CD4-positive, alpha-beta T cell treated with Interleukin-15 for 4 hours (primary cell): ENCODE measurements around the gene KCNT2.
A peak's percentile ranks its signal among the peaks of the same experiment; 100 is the strongest.
"Not testable (repeated sequence)": the region's sequence is repeated elsewhere in the genome, so short reads cannot be mapped to it uniquely, and the experiment has no call there.

Experiments
- DNase-seq: peaks from one replicate; pipeline ENCODE4 v3.0.0-alpha.2; 2020; ENCODE audit warnings: low spot score

Gene KCNT2

DNA sequence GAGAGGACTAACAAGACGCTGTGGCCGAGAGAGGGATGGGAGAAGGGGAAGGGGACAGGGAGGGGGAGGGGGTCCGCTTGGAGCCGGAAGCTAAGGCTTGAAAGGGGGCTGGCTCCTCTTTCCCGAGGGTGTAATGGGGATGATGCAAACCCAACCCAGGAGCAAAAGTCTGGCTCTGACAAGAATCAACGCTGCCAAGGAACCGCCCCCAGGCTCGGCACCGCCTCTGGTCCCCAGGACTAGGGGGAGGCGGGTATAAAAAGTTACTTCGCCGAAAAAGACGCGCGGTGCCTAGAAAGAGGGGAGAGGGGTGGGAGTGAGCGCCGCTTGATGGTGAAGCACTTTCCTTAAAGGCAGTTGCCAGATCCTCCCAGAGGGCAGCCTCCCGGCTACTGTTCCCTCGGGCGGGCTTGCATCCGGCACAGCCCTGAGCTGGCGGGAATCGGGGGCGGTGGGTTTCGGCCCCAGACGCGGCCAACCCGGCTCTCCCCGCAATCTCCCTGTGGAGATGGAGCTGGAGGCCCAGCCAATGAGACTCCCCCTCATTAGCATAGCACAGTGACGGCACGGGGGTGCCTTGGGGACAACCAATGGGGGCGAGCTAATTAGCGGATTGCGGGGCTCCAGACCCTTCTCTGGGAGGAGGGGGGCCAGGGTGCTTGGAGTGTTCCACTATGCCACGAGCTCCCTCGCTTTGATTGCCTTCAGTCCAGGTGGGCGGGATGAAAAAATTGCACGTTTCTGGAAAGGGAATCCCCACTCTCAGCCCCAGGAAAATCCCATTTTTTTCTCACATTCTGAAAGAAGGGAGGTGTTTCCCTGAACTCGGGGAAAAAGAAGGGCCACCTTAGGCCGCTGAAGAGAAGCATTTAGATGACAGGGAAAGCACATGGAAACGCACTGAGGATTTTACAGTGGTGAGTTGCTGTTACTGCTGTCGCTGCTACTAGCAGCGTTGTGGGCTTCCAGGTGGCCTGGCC is at the start of gene KCNT2:
TSS of gene KCNT2 (minus strand) at position 51 of the 980 bp plus-strand sequence. CDS start 131 bp downstream, outside the sequence.
- no peak for DNase-seq

DNA sequence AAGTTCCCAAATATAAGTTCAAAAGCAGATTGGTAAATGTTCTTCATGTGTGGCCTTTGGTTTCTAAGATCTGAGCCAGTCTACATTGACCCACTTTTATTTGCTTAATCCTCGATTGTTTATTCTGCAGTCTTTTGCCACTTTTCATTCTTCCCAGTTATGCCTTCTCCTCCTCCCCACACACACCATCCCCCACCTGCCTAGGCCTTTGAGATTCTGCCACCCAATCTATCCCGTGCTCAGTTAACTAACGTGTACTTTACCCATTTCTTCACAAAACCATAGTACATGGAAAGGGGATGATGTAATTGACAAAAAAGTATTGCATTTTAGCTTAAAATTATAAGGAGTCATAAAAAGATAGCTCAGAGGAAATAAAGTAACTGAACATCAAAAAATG is 47.3 kb upstream of the KCNT2 start:
- no peak for DNase-seq

DNA sequence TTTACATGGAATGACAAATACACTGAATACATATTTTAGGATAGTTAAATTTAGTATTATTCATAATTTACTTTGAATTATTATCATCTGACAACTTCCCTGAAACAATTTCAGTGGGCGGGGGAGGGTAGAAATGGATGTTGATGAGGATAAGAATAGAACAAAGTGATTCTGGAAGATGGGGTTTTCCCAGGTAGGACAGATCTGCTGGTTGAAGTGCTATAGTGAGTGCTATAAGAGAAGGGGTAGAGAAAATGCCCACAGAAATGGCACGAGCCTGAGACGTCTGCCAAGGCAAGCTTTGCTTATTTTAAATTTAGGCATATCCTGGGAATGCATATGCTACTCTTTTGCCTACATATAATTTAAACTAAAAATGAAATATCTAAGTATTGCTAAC is 46.8 kb upstream of the KCNT2 start:
- no peak for DNase-seq

DNA sequence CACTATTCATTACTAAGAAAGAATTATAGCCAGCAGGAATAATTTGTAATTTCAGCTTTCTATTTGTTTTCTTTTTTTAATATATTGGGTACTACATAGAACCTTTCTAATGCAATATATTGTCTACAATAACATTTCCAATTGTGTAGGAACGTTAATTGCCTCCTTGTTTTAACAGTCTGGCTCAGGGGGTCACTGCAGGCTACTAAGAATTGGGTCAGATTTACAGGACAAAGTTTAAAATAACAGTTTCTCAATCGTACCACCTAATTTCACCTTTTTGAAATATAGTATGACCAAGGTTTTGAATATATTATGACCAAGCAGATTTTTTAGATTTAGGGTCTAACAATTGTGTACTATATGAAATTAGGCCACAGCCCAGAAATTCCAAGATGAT is 46.0 kb upstream of the KCNT2 start:
- no peak for DNase-seq

DNA sequence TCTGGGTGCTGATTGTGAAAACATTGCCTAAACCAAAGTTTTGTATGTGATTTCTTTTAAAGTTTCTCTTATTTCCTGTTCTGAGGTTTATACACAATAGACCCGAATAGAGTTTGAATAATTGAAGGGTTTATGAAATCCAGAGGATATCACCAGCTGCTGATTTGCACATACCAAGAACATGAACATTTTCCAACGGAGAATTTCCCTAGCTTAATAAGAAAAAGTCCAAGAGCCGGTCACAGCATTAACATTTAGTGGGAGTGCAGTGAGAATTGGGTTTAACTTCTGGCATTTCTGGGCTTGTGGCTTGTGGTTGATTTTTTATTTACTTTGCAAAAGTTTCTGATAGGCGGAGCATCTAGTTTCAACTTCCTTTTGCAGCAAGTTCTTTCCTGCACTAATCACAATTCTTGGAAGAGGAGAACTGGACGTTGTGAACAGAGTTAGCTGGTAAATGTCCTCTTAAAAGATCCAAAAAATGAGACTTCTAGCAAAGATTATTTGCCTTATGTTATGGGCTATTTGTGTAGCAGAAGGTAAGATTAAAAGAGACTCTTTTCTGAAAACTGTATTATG is 43.5 kb upstream of the KCNT2 start, which contains the start of gene CFH:
TSS of gene CFH (plus strand) at position 407 of the 579 bp plus-strand sequence. CDS start at position 482, 75 bp downstream.
- peak; percentile 16 for DNase-seq

DNA sequence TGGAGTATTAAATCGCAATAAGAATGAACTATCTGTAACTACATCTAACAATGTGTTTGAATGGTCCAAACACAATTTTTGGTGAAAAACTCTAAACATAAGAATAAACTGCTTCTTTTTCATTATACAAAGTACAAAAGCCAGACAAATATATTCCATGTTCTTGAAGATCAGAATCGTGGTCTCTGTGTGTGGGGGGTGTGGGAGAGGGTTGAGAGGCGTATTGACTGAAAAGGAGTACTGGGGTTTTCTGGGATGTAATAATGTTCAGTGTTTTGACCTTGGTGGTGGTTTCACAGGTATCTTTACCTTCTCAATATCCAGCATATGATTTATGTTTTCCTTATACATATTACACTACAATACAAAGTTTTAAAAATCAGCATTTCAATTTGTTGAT is 42.8 kb upstream of the KCNT2 start:
- no peak for DNase-seq

DNA sequence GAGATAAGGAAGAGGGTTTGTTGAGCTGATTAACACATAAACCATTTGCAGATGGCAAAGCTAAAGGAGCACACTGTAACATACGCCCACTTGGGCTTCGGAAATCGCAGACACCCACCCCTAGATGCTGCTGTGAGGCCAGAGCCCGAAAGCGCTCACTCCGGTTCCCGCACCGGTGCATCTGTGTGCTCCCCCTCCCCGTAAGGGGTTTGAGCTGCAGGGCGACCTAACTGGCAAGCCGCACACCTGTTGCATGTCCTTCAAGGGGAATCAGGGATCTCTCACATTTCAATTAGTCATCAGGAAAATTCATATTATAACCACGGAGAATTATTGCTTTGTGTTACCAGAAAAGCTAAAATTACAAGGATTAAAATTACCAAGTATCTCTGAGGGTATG is 42.2 kb upstream of the KCNT2 start:
- no peak for DNase-seq

DNA sequence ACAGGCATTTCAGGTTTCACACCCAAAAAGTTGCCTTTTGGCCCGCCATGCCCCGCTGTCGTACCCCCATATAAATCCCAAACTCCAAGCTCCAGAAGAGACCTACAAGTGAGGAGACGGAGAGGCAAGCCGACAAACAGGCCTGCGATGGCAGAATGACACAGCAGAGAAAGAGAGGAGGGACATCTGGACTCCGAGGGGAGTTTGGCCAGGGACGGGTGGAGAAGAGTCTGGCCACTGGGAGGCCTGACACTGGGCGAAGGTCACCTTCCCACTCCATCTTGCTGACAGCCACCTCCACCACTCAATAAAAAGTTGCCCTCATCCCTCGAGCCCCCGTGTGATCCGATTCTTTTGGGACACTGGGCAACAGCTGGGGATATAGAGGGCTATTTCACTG is 41.8 kb upstream of the KCNT2 start:
- no peak for DNase-seq

DNA sequence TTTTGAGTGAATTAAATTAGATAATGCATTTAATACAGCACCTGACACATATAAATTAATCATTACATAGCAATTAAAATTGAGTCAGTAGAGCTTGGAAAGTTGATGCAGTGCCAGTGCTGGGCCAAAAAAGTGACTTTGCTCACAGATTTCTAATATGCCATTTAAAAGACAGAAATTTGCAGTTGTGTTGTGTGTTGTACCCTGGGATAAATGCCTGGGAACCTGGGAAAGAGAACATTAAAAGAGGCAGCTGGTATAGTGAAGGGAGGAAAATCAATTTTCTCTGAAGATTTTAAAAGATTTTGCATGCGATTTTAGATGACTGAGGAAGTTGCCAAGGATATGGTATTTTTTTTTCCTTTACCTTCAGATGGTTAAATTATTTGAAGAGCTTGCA is 32.7 kb upstream of the KCNT2 start:
- no peak for DNase-seq

DNA sequence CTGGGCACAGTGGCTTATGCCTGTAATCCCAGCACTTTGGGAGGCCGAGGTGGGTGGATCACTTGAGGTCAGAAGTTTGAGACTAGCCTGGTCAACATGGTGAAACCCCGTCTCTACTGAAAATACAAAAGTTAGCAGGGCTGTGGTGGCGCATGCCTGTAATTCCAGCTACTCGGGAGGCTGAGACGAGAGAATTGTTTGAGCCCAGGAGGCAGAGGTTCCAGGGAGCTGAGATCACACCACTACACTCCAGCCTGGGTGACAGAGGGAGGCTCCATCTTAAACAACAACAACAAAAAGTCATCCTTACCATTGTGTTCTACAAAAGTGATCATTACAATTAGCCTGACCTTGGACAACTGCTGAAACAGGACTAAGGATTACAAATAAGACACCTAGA is 31.1 kb upstream of the KCNT2 start:
- not testable (repeated sequence) for DNase-seq

DNA sequence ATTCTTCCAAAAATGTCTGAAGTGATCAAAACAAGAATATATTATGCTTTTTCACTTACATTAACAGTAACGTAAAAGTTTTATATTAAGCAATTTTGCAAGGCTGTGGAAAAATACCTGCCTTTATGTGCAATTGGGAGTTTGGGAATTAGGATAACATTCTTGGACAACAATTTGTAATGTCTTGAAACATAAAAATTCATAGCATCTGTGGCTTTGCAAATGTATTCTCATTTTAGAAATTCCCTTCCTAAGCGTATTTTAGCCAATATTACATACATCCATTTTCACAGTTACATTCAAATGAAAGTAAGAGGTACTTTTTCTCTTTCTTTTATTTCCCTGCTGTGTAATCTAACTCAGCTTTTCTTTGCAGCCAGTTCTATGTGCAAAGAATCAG is 30.2 kb upstream of the KCNT2 start:
- DNase-seq: no peak

DNA sequence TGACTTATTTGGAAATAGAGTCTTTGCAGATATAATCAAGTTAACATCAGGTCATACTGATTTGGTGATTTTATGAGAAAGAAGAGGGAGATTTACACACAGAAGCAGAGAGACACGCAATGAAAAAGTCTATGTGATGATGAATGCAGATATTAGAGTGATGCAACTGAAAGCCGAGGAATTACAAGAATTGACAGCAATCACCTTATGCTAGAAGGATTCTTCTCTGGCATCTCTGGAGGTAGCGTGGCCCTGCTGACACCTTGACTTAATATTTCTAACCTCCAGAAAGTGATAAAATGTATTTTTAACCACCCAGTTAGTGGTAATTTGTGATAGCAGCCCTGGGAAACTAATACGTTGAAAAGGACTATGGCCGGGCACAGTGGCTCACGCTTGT is 29.4 kb upstream of the KCNT2 start:
- no peak for DNase-seq

DNA sequence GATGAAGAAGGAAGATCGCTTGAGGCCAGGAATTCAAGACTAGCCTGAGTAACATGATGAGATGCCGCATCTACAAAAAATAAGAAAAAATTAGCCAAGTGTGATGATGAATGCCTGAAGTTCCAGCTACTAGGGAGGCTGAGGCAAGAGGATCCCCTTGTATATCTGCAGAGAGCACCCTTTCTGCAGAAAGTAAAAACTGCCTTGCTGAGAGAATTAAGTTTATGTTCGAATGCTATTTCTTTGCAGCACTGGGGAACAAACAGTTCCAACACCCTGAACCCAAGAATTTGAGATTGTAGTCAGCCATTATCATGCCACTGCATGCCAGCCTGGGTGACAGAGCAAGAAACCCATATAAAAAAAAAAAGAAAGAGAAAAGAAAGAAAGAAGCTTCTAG is 20.6 kb upstream of the KCNT2 start:
- DNase-seq: no peak

DNA sequence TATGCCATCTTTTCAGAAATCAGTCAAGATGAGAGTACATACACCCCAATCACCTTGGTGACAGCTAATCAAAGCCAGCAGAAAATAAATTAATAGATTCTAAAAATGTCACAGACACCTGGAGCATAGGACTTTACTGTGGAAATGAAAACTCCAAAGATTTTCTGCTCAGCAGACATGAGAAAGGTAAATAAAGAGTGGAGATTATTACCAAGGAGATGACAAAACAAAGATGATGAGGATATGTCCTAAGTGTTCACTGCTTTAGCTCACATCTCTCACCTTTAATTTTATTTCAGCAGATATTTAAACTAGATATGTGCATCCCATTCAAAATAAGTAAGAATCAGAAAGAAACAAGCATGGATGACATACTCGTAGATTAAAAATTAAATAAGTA is 14.8 kb upstream of the KCNT2 start:
- DNase-seq: no peak

DNA sequence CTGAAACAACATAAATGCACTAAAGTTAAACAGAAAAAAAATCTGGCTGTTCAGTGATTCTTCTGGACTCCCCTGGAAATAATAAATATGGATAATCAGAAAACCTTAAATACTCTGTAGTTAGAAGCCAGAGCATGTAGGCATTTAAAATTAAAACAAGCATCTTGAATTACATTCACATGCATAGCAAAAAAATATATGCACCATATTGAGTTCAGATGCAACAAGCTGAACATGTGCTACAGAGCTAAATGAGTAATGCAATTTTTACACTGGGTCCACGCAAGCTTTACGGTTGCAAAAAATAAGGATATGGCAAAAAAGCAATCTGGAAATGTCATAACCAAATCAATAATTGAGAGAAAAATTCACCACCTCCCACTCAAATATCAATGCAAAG is 11.5 kb upstream of the KCNT2 start:
- no peak for DNase-seq

DNA sequence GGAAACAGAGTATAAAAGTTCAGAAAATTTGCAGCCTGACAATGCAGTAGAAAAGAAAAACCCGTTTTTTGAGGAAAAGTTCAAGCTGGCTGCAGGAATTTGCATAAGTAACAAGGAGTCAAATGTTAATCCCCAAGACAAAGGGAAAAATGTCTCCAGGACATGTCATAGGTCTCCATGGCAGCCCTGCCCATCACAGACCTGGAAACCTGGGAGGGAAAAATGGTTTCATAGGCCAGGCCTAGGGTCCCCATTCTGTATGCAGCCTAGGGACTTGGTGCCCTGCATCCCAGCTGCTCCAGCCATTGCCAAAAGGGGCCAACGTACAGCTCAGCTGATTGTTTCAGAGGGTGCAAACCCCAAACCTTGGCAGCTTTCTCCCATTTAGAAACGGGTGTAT is 3.6 kb upstream of the KCNT2 start:
- DNase-seq: no peak

DNA sequence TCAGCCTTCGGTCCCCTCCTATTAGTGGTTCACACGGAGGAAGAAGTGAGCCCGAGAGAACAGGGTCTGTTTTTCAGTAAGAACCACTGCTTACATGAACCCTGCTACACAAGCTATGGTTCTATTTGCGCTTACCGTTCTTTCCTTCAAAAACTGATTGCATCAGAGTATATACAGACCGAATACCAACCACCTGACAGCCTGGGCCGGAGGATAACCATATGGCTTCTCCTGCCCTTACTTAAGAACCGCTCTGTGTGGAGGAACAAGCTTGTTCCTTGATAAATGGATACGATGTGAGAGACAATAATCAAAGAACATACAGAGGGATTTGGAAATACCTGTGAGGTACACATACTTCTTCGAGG is 1.1 kb upstream of the KCNT2 start:
- no peak for DNase-seq

DNA sequence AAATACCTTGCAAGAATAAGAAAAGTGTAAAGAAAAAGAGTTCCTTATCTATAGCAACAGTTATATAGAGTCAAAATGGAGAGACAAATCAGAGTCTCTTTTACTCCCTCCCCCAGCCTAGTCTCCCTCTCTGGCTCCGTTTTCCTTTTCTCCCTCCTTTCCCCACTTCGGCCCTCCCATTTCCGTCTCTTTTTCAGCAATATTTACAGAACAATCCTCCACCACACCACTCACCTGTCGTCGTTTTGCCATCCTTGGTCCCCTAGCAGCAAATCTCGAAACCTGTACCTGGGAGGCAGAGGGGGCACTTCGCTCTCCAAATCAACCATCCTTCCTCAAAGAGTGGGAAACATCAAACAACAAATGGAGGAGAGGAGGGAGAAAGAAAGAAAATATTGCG is 259 bp downstream of the KCNT2 start:
- DNase-seq: no peak

DNA sequence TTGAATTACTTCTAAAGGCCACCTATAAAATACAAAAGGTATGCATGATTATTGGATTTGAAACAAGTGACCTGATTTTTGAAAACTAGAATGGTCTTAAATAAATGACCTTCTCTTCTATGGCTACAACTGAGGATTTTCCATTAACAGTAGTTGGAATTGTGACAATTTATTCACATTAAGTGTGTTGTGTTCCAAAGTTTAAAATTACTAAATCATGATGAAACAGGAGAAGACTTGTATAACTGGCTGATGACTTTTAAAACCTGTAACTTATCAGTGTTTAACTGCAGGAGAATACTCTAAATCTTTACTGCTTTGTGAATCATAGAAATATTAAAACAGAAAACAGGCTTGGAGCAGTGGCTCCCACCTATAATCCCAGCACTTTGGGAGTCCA is 4.6 kb downstream of the KCNT2 start:
- DNase-seq: no peak

DNA sequence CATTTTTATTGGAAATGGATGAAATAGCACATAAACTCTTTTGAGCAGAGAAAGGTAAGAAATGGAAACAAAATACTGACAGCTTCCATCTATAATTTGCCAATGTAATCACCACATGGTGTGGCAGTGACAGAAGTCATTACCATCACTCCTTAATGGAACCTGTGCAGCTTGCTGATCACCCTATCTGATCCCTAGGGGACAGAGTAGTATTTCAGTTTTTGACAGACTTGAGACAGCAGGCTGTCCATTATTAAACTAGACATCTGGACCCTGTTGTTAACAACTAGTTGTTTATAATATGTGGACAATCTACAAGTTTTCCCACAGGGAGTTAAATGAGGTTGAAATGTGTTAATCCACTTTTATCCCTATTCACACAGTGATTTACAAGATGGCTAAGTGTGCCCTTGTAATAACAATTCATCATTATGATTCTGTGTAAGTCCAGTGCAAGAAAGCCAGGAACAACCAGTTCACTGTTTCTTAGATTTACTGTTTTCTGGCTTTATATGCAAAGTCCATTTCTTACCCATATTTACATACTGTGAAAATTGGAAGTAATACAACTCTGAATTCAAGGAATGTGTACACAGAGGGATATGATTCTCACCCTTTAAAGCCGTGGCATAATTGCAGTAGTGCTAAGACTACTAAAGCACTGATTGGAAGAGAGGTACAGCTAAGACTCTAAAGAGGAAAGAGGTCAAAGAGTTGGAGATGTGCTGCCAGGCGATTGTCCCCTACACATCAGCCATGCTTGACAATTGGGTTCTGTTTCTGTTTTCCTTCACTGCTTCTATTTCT is 9.1 kb downstream of the KCNT2 start:
- no peak for DNase-seq

DNA sequence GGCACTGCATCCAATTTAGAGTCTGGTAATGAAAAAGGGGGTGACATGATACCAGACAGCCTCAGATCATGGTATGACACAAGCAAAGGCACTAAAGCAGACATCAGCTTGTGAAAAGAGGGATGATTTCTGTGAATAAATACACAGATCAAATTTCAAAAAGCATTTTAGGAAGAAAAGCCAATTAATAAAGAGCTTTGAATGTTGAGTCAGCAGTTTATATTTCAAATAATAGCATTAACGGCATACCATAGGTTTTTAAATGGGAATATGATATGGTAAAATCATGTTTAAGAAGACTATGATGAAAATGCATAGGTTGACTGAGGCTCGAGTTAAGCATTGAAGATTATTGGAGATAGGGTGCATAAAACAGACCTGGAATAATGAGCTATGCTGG is 13.5 kb downstream of the KCNT2 start:
- no peak for DNase-seq

DNA sequence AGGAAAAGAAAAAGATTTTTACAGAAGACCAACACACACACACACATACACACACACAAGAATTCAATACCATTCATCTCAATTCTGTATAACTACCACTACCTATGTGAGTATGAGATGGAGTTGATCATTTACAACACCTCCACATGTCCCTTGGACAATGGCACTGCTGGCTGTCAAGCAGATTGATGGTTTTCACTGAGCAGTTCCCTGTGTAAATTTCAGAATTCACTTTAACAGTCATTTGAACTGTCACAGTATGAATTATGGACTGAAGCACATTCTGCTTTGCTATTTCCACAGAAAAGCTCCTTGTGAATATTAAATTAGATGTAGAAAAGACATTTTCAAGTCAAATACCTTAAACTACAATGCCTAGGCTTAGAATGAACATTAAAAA is 14.3 kb downstream of the KCNT2 start:
- DNase-seq: no peak

DNA sequence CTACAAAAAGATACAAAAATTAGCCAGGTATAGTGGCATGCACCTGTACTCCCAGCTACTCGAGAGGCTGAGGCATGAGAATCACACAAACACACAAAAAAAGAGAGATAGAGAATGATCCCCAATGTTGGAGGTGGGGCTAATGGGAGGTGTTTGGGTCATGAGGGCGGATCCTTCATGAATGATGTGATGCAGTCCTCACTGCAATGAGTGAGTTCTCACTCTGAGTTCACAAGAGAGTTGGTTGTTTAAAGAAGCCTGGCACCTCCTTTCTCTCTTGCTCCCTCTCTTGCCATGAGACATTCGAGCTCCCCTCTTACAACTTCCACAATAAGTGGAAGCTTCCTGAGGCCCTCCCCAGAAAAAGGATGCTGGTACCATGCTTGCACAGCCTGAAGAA is 17.3 kb downstream of the KCNT2 start:
- DNase-seq: no peak
